Measurements from ENCODE around the gene SFXN1.
"Not testable (repeated sequence)": the region's sequence is repeated elsewhere in the genome, so short reads cannot be mapped to it uniquely, and the experiment has no call there.

DNA sequence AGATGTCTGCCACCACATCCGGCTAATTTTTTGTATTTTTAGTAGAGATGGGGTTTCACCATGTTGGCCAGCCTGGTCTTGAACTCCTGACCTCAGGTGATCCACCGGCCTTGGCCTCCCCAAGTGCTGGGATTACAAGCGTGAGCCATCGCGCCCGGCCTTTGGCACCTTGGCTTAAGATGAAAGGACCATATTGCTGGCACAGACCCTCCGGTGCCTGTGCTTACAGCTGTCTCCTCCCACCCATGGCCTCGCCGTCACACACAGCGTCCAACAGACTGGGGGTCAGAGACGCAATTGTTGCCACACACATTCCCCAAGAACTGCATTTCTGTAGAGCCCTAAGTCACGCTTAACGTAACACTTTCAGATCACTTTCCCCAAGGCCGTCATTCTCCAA lies 32.0 kb upstream of the SFXN1 start:
- not testable (repeated sequence) for TF ChIP-seq ILF3 (IDR thresholded peaks at IDR 0.05; ENCODE audit: borderline replicate concordance); SMC3 (conservative IDR thresholded peaks at IDR 0.05; ENCODE audit: insufficient read depth, low read depth, low read length); RAD21 (CRISPR knock-in tag; conservative IDR thresholded peaks at IDR 0.05 in 1 of 2, IDR thresholded peaks at IDR 0.05 in 1 of 2); KDM1A (IDR thresholded peaks at IDR 0.05); EGR1 (conservative IDR thresholded peaks at IDR 0.05); MED1 (CRISPR knock-in tag; IDR thresholded peaks at IDR 0.05; ENCODE audit: borderline replicate concordance)
- TF ChIP-seq, protein P1, sequence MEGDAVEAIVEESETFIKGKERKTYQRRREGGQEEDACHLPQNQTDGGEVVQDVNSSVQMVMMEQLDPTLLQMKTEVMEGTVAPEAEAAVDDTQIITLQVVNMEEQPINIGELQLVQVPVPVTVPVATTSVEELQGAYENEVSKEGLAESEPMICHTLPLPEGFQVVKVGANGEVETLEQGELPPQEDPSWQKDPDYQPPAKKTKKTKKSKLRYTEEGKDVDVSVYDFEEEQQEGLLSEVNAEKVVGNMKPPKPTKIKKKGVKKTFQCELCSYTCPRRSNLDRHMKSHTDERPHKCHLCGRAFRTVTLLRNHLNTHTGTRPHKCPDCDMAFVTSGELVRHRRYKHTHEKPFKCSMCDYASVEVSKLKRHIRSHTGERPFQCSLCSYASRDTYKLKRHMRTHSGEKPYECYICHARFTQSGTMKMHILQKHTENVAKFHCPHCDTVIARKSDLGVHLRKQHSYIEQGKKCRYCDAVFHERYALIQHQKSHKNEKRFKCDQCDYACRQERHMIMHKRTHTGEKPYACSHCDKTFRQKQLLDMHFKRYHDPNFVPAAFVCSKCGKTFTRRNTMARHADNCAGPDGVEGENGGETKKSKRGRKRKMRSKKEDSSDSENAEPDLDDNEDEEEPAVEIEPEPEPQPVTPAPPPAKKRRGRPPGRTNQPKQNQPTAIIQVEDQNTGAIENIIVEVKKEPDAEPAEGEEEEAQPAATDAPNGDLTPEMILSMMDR (IDR thresholded peaks at IDR 0.05 in 2 of 3, conservative IDR thresholded peaks at IDR 0.05 in 1 of 3; ENCODE audit: insufficient read depth in 2 of 3, low read depth in 1 of 3, low read length in 3 of 3), result not testable (repeated sequence)
- TF ChIP-seq, protein P2, sequence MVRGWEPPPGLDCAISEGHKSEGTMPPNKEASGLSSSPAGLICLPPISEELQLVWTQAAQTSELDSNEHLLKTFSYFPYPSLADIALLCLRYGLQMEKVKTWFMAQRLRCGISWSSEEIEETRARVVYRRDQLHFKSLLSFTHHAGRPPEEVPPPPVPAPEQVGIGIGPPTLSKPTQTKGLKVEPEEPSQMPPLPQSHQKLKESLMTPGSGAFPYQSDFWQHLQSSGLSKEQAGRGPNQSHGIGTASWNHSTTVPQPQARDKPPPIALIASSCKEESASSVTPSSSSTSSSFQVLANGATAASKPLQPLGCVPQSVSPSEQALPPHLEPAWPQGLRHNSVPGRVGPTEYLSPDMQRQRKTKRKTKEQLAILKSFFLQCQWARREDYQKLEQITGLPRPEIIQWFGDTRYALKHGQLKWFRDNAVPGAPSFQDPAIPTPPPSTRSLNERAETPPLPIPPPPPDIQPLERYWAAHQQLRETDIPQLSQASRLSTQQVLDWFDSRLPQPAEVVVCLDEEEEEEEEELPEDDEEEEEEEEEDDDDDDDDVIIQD (CRISPR knock-in tag; IDR thresholded peaks at IDR 0.05), result not testable (repeated sequence)
- TF ChIP-seq, protein P3, sequence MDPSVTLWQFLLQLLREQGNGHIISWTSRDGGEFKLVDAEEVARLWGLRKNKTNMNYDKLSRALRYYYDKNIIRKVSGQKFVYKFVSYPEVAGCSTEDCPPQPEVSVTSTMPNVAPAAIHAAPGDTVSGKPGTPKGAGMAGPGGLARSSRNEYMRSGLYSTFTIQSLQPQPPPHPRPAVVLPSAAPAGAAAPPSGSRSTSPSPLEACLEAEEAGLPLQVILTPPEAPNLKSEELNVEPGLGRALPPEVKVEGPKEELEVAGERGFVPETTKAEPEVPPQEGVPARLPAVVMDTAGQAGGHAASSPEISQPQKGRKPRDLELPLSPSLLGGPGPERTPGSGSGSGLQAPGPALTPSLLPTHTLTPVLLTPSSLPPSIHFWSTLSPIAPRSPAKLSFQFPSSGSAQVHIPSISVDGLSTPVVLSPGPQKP (CRISPR knock-in tag; IDR thresholded peaks at IDR 0.05), result not testable (repeated sequence)

All from K562 (cell line).